ENCODE results near the gene IMMT. TPM values are rescaled to one million over a fixed set of nuclear protein-coding genes. Genes with fewer than 3 reads are reported as not detected.

IMMT gene
- polyA plus RNA-seq, 1 donor (not counting 4 experiments of a cell fraction or from before 2014, with no cell fraction given): 91.5 TPM

DNA sequence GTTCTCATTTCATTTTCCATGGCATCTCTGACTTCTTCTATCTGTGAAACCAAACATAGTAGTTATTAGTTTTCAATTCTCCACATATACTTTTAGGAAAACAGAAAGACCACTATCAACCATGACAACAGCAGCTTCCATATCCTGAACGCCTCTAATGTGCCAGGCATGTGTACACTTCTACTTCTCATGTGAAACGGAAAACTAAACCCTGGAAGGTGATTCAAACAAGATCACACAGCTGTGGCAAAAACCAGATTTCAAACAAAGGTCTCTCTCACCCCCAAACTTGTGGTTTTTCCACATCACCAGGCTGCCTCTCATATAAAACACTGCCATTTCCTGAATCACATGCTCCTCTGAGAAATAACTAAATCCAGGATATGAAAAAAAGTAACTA is 47.5 kb downstream of the IMMT start:
- TF ChIP-seq CTCF (optimal IDR thresholded peaks at IDR 0.05 in 1 of 3, IDR thresholded peaks at IDR 0.05 in 1 of 3, conservative IDR thresholded peaks at IDR 0.05 in 1 of 3; ENCODE audit: extremely low read depth in 1 of 3, insufficient read depth in 2 of 3, low read length in 3 of 3): no peak
- TF ChIP-seq EZH2 (IDR thresholded peaks at IDR 0.05; ENCODE audit: low read length): no peak
- Histone ChIP-seq H3K4me2 (ENCODE audit: control insufficient read depth, extremely low read depth, insufficient read depth, low read depth, low read length) (no peak overlapping the region), H3K9ac (ENCODE audit: control insufficient read depth, extremely low read depth, insufficient read depth, low read length) (no peak overlapping the region), H2AFZ (ENCODE audit: control insufficient read depth, low read length) (no peak overlapping the region), H3K4me3 (ENCODE audit: control insufficient read depth in 2 of 3, extremely low read depth in 1 of 3, insufficient read depth in 2 of 3, low read depth in 1 of 3, low read length in 3 of 3) (no peak overlapping the region), H3K79me2 (ENCODE audit: control insufficient read depth, insufficient read depth, low read length) (no peaks in the 10 kb centered on the region), H3K4me1 (ENCODE audit: control insufficient read depth, extremely low read depth, insufficient read depth, low read length) (no peaks in the 10 kb centered on the region), H3K27ac (ENCODE audit: control insufficient read depth, insufficient read depth, low read length) (no peak overlapping the region), H3K9me3 (ENCODE audit: control insufficient read depth, low read depth, low read length) (no peaks in the 10 kb centered on the region), H3K27me3 (ENCODE audit: control insufficient read depth, extremely low read depth, insufficient read depth, low read length) (no peaks in the 10 kb centered on the region), H3K36me3 (ENCODE audit: control insufficient read depth in 2 of 2, extremely low read depth in 1 of 2, insufficient read depth in 2 of 2, low read length in 2 of 2) (peaks cover 21 to 36% of the 10 kb centered on the region in 2 experiments), H4K20me1 (ENCODE audit: control insufficient read depth, extremely low read depth, insufficient read depth, low read length) (no peaks in the 10 kb centered on the region), H3K9me1 (ENCODE audit: control insufficient read depth, extremely low read depth, insufficient read depth, low read length) (no peaks in the 10 kb centered on the region)
- FAIRE-seq (no peak), DNase-seq (ENCODE audit: low read depth, low spot score) (no peak)
- dilution Hi-C loops (cut with MboI; ENCODE audit: extremely low pct_ligation_motif_present, low sequenced_read_pairs): no loop called here

GRCh38 chr2:86143926-86144685 is 51.2 kb downstream of the IMMT start:
- Histone ChIP-seq H3K36me3 (ENCODE audit: control insufficient read depth in 2 of 2, extremely low read depth in 1 of 2, insufficient read depth in 2 of 2, low read length in 2 of 2) (peaks cover 20 to 31% of the 10 kb centered on the region in 2 experiments), H3K27me3 (ENCODE audit: control insufficient read depth, extremely low read depth, insufficient read depth, low read length) (no peaks in the 10 kb centered on the region), H3K4me3 (ENCODE audit: control insufficient read depth in 2 of 3, extremely low read depth in 1 of 3, insufficient read depth in 2 of 3, low read depth in 1 of 3, low read length in 3 of 3) (no peak overlapping the region), H3K27ac (ENCODE audit: control insufficient read depth, insufficient read depth, low read length) (no peak overlapping the region), H3K4me1 (ENCODE audit: control insufficient read depth, extremely low read depth, insufficient read depth, low read length) (no peaks in the 10 kb centered on the region), H3K9me1 (ENCODE audit: control insufficient read depth, extremely low read depth, insufficient read depth, low read length) (no peaks in the 10 kb centered on the region), H3K79me2 (ENCODE audit: control insufficient read depth, insufficient read depth, low read length) (no peaks in the 10 kb centered on the region), H2AFZ (ENCODE audit: control insufficient read depth, low read length) (no peak overlapping the region), H3K4me2 (ENCODE audit: control insufficient read depth, extremely low read depth, insufficient read depth, low read depth, low read length) (no peak overlapping the region), H3K9me3 (ENCODE audit: control insufficient read depth, low read depth, low read length) (no peaks in the 10 kb centered on the region), H4K20me1 (ENCODE audit: control insufficient read depth, extremely low read depth, insufficient read depth, low read length) (no peaks in the 10 kb centered on the region), H3K9ac (ENCODE audit: control insufficient read depth, extremely low read depth, insufficient read depth, low read length) (no peak overlapping the region)
- DNase-seq (ENCODE audit: low read depth, low spot score) (no peak), FAIRE-seq (no peak)
- dilution Hi-C loops (cut with MboI; ENCODE audit: extremely low pct_ligation_motif_present, low sequenced_read_pairs): no loop called here
- TF ChIP-seq EZH2 (IDR thresholded peaks at IDR 0.05; ENCODE audit: low read length) (no peak), CTCF (optimal IDR thresholded peaks at IDR 0.05 in 1 of 3, IDR thresholded peaks at IDR 0.05 in 1 of 3, conservative IDR thresholded peaks at IDR 0.05 in 1 of 3; ENCODE audit: extremely low read depth in 1 of 3, insufficient read depth in 2 of 3, low read length in 3 of 3) (no peak)
